Measurements from ENCODE around the gene OXA1L.

DNA sequence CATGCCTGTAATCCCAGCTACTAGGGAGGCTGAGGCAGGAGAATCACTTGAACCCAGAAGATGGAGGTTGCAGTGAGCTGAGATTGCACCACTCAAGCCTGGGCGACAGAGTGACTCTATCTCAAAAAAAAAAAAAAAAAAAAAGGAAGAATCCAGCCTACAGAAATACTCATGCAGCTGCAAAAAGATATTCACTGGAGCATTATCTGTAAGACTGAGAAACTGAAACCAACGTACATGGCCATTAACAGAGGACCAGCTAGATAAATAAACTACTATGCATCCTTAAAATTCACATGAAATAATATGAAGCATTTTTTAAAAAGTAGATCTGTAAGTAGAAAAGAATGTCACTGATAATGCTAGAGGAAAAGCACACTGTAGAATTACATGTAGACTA lies 45.2 kb downstream of the OXA1L start:
- TF ChIP-seq, protein P1, sequence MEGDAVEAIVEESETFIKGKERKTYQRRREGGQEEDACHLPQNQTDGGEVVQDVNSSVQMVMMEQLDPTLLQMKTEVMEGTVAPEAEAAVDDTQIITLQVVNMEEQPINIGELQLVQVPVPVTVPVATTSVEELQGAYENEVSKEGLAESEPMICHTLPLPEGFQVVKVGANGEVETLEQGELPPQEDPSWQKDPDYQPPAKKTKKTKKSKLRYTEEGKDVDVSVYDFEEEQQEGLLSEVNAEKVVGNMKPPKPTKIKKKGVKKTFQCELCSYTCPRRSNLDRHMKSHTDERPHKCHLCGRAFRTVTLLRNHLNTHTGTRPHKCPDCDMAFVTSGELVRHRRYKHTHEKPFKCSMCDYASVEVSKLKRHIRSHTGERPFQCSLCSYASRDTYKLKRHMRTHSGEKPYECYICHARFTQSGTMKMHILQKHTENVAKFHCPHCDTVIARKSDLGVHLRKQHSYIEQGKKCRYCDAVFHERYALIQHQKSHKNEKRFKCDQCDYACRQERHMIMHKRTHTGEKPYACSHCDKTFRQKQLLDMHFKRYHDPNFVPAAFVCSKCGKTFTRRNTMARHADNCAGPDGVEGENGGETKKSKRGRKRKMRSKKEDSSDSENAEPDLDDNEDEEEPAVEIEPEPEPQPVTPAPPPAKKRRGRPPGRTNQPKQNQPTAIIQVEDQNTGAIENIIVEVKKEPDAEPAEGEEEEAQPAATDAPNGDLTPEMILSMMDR (CRISPR knock-in tag; IDR thresholded peaks at IDR 0.05) = no peak
- TF ChIP-seq ATF4 (CRISPR knock-in tag; IDR thresholded peaks at IDR 0.05) (no peak), EP300 (IDR thresholded peaks at IDR 0.05; ENCODE audit: low read depth in 2 of 2, low read length in 2 of 2) (no peak), EP300 (CRISPR knock-in tag; IDR thresholded peaks at IDR 0.05; ENCODE audit: borderline replicate concordance) (no peak)

All from HepG2 (cell line).